Measurements from ENCODE around the gene TBC1D2. TPM values are rescaled to one million over a fixed set of nuclear protein-coding genes. Genes with fewer than 3 reads are reported as not detected.

The TBC1D2 gene
- total RNA-seq, 3 donors from 2014 or later (not counting 1 experiment from before 2014, with no cell fraction given): 5.0 to 8.9 (median 7.0) TPM

Other genes starting within 250 kb of the TBC1D2 start
- gene NANS, start 198.9 kb downstream of the TBC1D2 start, total RNA-seq: 10 to 100 TPM; 30.7 to 36.8 (median 34.1) TPM
- 10 to 100 TPM; 45.1 to 66.5 (median 65.3) TPM for gene TRIM14, start 136.4 kb downstream of the TBC1D2 start, total RNA-seq
- gene CORO2A, start 63.0 kb downstream of the TBC1D2 start, total RNA-seq: 1 to 10 TPM; 1.9 to 3.6 (median 2.3) TPM